Thyroid gland (tissue), 4 donors: ENCODE results near the gene HYAL1. TPM values are rescaled to one million over a fixed set of nuclear protein-coding genes. Genes with fewer than 3 reads are reported as not detected.

Source experiments
- DNase-seq, 2 donors: peaks; one replicate each; pipeline ENCODE4 v3.0.0-alpha.2; 2019
- H3K27ac ChIP-seq, 3 donors: fragments of 200-600 bp; sonication (generic); 1 replicate in 2 of 3; 2 replicates in 1 of 3; pipeline ENCODE4 v1.5.1; 2016 to 2019; ENCODE audit warnings: mild to moderate bottlenecking in 1 of 3, moderate library complexity in 1 of 3
- H3K27me3 ChIP-seq: fragments of 200-600 bp; sonication (generic); one replicate; pipeline ENCODE4 v1.5.1; 2019
- H3K36me3 ChIP-seq, 2 donors: fragments of 200-600 bp; sonication (generic); one replicate each; pipeline ENCODE4 v1.5.1; 2016 to 2019
- H3K4me1 ChIP-seq, 2 donors: fragments of 200-600 bp; sonication (generic); one replicate each; pipeline ENCODE4 v1.5.1; 2017 to 2019
- H3K4me3 ChIP-seq, 3 donors: fragments of 200-600 bp; sonication (generic); replicated peaks in 1 of 3; 1 replicate in 2 of 3; 2 replicates in 1 of 3; pipeline ENCODE4 v1.5.1; 2016; ENCODE audit warnings: mild to moderate bottlenecking in 1 of 3
- H3K9me3 ChIP-seq: fragments of 200-600 bp; sonication (generic); one replicate; pipeline ENCODE4 v1.5.1; 2017
- POLR2A ChIP-seq, 2 donors: fragments of 450-650 bp; IDR thresholded peaks; one replicate each; pipeline ENCODE4 v1.6.1; 2017; ENCODE audit warnings: antibody characterized with exemption in 2 of 2, mild to moderate bottlenecking in 2 of 2, moderate library complexity in 1 of 2
- WGBS, 2 donors: methylation state at CpG; one replicate each; pipeline ENCODE4 v1.1.5; 2017; 5-methylcytosine and 5-hydroxymethylcytosine counted together
- intact Hi-C: fragments of 100-400 bp; cut with DNase I; formaldehyde crosslinking; loops from one replicate; pipeline ENCODE4 v1.15.1; 2023
- total RNA-seq, 4 donors: library from RNA; depleted of rRNA; stranded (reverse); fragments of >200 nt; gene quantifications; one replicate each; pipeline ENCODE4 v1.2.3, GENCODE V29; 2016
- TF ChIP-seq, protein P1 (sequence below), 6 experiments: fragments of 200-600 bp in 3 of 6; fragments of 450-650 bp in 3 of 6; sonication (generic) in 3 of 6; IDR thresholded peaks; one replicate each; pipeline ENCODE4 v1.5.1; 2016 to 2019; ENCODE audit warnings: antibody characterized with exemption in 6 of 6, mild to moderate bottlenecking in 2 of 6, inconsistent platforms in 1 of 6, moderate library complexity in 1 of 6

The HYAL1 gene
- total RNA-seq, 4 donors from 2014 or later: 5.8 to 13.8 (median 9.7) TPM

GRCh38 chr3:50296721-50297383 lies 6.5 kb downstream of the HYAL1 start:
- H3K27me3 ChIP-seq: no peaks in the 10 kb centered on the region
- H3K27ac ChIP-seq: no peak overlapping the region
- TF ChIP-seq POLR2A (IDR thresholded peaks at IDR 0.05): no peak
- TF ChIP-seq, protein P1, sequence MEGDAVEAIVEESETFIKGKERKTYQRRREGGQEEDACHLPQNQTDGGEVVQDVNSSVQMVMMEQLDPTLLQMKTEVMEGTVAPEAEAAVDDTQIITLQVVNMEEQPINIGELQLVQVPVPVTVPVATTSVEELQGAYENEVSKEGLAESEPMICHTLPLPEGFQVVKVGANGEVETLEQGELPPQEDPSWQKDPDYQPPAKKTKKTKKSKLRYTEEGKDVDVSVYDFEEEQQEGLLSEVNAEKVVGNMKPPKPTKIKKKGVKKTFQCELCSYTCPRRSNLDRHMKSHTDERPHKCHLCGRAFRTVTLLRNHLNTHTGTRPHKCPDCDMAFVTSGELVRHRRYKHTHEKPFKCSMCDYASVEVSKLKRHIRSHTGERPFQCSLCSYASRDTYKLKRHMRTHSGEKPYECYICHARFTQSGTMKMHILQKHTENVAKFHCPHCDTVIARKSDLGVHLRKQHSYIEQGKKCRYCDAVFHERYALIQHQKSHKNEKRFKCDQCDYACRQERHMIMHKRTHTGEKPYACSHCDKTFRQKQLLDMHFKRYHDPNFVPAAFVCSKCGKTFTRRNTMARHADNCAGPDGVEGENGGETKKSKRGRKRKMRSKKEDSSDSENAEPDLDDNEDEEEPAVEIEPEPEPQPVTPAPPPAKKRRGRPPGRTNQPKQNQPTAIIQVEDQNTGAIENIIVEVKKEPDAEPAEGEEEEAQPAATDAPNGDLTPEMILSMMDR (IDR thresholded peaks at IDR 0.05): no peak
- H3K9me3 ChIP-seq: no peaks in the 10 kb centered on the region
- no peak overlapping the region for H3K4me3 ChIP-seq
- no peaks in the 10 kb centered on the region for H3K36me3 ChIP-seq
- DNase-seq: no peak
- 94 to 97% methylated on average over 7 to 8 of the region's 18 CpGs for WGBS, 2 donors
- intact Hi-C loops: no loop called here
- H3K4me1 ChIP-seq: peaks cover 25 to 37% of the 10 kb centered on the region in 2 donors

- no peak overlapping the region for H3K27ac ChIP-seq
- intact Hi-C loops: no loop called here
- no peak for DNase-seq
- H3K4me3 ChIP-seq: no peak overlapping the region
- H3K36me3 ChIP-seq: no peaks in the 10 kb centered on the region
- no peaks in the 10 kb centered on the region for H3K27me3 ChIP-seq
- WGBS, 2 donors: 83 to 88% methylated on average over 6 to 8 of the region's 8 CpGs
- H3K9me3 ChIP-seq: no peaks in the 10 kb centered on the region
- peaks cover 33 to 41% of the 10 kb centered on the region in 2 donors for H3K4me1 ChIP-seq
- TF ChIP-seq POLR2A (IDR thresholded peaks at IDR 0.05): no peak
- TF ChIP-seq, protein P1 (IDR thresholded peaks at IDR 0.05): no peak
These were observed 7.6 kb downstream of the HYAL1 start for GRCh38 chr3:50295553-50296431.

- intact Hi-C loops: loop anchor here (5.0 kb wide), 1 partner anchor 33 kb away; the partner anchor contains the start of gene TUSC2
- Histone ChIP-seq H3K36me3 (peaks cover 1 to 5% of the 10 kb centered on the region in 2 donors), H3K9me3 (no peaks in the 10 kb centered on the region), H3K27ac (no peak overlapping the region), H3K27me3 (no peaks in the 10 kb centered on the region), H3K4me1 (peaks cover 24 to 33% of the 10 kb centered on the region in 2 donors), H3K4me3 (no peak overlapping the region)
- TF ChIP-seq, protein P1 (IDR thresholded peaks at IDR 0.05): no peak
- no peak for TF ChIP-seq POLR2A (IDR thresholded peaks at IDR 0.05)
- no peak for DNase-seq
- 89 to 96% methylated on average over 11 to 17 of the region's 22 CpGs for WGBS, 2 donors
These were observed 8.6 kb downstream of the HYAL1 start for GRCh38 chr3:50294492-50295403.

DNA sequence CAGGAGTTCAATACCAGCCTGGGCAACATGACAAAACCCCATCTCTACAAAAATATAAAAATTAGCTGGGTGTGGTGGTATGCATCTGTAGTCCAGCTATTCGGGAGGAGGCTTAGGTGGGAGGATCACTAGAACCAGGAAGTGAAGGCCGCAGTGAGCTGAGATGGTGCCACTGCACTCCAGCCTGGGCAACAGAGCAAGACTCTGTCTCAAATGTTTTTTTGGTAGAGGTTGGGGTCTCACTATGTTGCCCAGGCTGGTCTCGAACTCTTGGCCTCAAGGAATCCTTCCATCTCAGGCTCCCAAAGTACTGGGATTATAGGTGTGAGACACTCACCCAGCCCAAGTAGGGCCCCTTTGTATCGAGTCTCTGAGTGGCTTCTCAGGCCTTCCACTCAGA lies 9.3 kb downstream of the HYAL1 start:
- H3K27me3 ChIP-seq: no peaks in the 10 kb centered on the region
- peaks cover 23 to 32% of the 10 kb centered on the region in 2 donors for H3K4me1 ChIP-seq
- no peak for DNase-seq
- WGBS, 2 donors: 85 to 93% methylated on average over 3 to 4 of the region's 4 CpGs
- H3K4me3 ChIP-seq: no peak overlapping the region
- H3K27ac ChIP-seq: no peak overlapping the region
- H3K36me3 ChIP-seq: peaks cover 8 to 11% of the 10 kb centered on the region in 2 donors
- TF ChIP-seq, protein P1 (IDR thresholded peaks at IDR 0.05): no peak
- TF ChIP-seq POLR2A (IDR thresholded peaks at IDR 0.05): no peak
- no peaks in the 10 kb centered on the region for H3K9me3 ChIP-seq
- intact Hi-C loops: loop anchor here (5.0 kb wide), 1 partner anchor 33 kb away; the partner anchor contains the start of gene TUSC2
